HG03066 (cell line): Measurements from ENCODE around the gene COQ8B.

Experiments
- ATAC-seq: cut with Tn5 transposase; IDR thresholded peaks from one replicate; pipeline ENCODE4 v1.9.1; 2021; ENCODE audit warnings: low read depth; ENCODE audit not compliant: unreplicated experiment

Gene COQ8B

DNA sequence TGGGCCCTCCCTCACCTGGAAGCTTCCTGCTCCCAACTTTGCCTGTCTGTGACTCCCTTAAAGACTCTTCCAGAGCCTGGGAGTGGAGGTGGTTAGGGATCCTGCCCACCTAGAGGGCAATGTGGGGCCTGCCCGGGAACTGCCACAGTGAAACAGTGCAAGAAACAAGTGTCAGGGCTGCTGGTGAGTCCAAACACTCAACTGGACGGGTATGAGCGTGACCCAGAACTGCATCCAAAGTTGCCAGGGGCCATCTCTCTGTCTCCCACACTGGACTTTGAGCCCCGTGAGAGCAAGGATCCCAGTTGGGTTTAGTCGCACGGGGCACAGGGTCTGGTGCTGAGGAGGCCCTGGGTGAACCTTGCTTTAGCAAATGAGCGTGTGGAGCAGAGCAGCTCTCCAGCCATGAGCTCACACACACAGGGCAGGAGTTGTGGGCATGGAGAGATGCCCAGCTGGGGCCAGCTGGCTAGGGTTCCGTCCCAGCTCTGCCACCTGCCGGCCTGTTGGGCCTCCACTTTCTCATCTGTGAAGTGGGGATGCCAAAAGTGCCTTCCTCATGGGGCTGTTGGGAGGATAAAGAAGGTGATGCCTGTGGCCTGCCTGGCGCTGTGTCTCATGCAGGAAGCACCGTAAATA is 23.4 kb downstream of the COQ8B start:
- no peak for ATAC-seq

DNA sequence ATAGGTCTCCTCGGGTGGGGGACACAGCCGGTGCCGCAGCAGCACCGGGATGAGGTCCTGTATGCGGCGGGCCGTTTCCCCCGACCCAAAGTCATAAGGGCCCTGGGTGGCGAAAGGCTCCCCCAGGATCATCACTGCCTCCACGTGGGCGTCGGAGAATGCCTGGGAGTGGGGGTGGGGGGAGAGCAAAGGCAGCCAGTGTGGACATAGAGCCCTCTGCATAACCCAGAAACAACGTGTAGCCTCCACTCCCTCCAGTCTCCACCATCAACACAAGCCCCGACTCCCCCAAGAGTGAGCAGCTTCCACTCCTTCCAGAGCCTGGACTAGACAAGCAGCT is 24.5 kb downstream of the COQ8B start:
- ATAC-seq = no peak

DNA sequence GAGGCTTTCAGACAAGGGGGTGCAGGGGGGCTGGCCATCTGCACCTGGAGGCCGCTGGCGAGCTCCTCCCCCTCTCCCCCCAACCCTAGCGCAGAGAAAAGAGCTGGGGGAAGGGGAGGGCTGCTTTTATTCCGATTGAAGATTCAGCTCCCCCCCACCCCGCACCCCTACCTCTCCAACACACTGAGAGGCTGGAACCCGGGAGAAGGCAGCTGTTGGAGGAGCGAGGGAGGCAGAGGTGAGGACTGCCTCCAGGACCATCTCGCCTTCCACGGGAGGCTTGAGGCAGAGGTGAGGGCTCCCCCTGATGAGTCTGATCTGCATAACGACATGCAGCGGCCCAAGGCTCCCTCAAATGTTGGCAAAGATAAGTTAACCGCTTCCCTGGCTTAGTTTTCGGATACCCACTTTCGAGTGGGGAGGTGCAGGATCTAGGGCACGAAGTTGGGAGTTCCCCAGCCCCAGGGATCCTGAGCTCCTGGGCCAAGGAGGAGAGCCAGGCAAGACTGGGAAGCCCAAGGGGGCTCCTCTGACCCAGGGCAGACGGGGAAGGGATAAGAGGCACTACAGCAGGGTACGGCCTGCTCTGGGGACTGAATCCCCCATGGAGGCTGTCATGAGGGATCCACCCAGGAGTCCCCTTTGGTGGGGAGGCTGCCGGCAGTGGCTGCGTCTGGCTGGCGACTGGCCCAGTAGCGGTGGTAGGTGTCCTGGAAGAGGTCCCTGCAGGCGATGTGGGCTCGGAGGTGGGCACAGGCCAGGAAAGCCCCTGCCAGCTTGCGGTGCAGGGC is 25.1 kb downstream of the COQ8B start:
- no peak for ATAC-seq

DNA sequence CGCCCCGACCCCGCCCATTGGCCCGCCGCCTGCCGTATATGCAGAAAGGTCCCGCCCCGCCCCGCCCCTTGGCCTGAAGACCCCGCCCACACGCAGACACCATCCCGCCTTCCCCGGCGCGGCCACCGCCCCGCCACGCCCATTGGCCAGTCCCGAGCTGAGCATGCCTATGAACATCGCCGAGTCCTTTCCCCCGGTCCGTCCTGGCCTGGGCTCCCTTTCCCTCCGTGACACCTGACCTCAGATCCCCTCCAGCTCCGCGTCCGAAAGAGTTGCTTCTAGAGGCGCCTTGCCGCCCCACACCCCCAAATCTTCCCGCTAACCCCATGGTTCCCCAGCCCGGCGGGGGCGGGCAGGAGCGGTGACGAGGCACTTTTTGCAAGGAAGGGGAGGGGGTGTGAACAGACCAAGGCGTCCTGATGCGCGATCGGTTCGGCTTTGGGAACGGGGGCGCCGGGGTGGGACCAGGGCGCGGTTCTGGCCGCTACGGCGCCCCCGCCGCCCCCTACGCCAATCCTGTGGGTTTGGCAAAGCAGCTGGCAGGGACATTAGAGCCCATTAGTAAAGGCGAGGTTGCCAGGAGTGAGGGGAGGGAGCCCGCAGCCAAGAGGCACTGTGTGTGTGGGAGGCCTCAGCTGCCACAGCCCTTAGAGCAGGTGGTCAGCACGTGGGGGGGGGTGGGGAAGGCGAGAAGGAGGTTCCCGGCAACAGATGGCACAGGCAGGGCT is 25.8 kb downstream of the COQ8B start:
- ATAC-seq = peak; percentile 58

DNA sequence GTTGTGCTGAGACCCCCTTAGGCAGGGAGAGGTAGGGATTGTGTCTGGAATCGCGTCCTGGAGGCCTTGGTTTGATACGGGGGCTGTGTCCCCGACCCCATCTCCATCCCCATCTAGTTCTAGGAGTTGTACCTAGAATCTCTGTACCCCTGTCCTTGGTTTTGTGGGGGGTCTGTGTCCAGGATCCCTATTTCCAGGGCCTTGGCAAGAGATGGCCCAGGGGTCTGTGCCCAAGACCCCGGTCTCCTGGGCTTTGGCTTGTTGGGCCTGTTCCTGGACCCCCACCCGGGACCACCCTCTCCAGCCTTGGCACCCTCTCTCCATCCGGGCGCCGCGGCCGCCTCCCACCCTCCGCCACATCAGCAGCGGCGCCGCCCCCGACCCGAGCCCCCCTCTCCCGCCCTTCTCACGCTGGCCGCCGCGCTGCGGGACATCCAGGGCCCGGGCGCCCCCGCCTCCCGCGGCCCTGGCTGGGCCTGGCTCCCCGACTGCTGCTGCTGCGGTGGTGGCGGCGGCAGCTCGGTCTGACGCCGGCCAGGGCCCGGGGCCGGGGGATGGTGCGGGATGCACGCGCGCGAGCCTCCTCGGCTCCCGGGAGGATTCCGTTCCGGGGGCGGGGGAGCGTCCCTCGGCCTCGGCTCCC is 26.5 kb downstream of the COQ8B start, which contains the start of gene NUMBL:
Gene NUMBL, minus strand, starts transcription at position 602 of the 643 bp plus-strand sequence. Its CDS starts 168 bp downstream, at position 434.
- ATAC-seq = no peak

DNA sequence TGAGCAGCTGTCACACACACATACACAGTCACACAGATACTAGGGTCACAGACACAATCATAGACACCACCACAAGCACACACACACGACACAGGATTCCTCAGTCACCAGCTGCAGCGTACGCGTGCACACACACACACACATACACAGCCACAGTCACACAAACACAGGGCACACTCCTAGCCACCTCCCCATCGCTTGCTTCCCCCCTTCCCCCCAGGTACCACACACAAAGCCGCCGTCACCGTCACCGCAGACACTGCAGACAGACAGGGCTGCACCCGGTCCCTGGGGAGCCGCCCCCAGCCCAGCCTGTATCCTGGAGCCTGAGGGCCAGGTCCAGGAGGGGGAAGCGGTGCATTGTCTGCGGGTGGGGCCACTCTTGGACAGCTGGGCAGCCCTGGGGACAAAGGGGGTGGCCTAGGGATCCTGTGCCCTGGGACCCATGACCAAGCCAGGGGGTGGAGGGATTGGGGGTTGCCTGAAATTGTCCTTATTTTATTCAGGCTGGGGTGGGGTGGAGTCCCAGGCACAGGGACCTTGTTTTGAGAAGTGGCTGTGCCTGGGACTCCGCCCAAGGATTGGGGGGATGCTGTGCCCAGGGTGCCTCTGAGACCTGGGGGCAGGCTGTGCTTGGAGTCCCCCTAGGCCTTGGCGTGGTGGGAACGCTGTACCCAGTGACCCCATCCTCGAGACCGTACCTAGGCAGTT is 27.2 kb downstream of the COQ8B start:
- ATAC-seq = no peak

DNA sequence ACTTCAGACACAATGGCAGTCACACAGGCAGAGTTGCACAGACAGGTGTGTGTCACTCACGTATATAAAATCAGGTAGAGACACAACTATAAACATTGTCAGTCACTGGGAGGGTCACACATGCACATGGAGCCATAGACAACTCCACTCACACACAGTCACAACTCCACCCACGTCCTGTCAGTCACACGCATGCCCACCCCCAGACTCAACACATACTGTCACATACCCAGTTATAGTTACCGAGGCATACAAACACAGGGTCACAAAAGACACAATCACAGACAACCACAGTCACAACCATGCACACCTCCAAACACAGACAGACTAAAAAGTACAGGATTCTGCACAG is 27.7 kb downstream of the COQ8B start:
- ATAC-seq = no peak

DNA sequence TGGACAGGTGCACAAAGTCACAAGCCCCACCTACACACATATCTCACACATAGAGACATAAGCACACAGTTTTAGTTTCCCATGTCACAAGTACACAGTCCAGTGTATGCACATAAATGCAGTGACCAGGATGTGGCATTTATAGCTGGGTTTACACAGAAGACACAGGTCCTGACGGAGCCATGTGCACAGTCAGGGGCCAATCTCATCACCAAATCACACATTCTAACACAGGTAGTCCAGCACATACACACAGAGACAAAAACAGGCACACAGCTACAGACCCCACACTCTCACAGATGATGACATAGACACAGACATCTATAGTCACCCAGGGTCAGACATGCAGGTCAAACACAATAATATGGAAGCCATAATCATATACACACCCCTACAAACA is 28.4 kb downstream of the COQ8B start:
- no peak for ATAC-seq

DNA sequence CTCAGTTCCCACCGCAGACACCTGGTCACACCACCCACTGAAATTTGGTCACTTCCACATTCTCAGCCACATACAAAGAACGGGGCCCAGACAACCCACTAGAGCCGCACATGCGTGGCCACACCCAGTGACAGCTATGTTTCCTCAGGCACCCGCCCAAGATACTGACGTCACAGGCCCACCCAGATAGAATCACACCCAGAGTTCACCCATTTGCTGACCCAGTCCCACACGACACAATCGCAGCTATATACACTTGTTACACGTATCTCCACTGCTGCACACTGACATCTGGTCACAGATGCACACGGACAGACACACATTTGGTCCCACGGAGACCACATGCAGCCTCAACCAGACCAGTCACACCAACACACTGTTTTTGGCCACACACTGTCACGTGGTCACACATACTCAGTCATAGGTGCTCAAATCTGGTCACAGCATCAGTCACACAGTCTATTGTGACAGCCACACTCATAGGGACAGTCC is 29.1 kb downstream of the COQ8B start:
- no peak for ATAC-seq

DNA sequence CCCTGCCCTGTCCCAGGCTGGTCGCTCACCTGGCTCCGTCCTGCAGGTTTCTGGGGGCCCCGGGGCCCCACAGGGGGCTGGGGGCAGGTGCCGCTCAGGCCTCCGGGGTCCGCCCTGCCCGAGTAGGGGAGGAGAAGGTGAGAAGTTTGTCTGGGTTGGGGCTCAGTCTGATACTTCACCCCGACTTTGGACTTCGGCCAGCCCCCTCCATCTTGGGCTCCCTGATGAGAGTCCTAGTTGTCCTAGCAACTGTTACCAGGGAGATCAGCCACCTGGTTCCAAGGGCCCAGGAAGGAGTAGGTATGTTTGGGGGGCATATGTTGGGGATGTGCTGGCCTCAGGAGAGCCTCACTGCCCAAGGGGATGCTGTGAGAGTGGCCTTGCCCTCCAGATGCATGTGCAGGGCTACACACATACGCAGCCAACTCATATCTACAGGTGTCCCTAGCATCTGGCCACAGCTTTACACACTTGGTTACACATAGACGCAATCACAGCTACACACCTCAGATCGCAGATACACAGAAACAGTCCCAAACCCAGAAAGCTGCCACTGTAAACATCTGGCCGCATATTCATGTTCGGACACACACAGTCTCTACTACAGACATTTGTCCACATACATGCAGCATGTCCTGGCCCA is 29.7 kb downstream of the COQ8B start:
- no peak for ATAC-seq

DNA sequence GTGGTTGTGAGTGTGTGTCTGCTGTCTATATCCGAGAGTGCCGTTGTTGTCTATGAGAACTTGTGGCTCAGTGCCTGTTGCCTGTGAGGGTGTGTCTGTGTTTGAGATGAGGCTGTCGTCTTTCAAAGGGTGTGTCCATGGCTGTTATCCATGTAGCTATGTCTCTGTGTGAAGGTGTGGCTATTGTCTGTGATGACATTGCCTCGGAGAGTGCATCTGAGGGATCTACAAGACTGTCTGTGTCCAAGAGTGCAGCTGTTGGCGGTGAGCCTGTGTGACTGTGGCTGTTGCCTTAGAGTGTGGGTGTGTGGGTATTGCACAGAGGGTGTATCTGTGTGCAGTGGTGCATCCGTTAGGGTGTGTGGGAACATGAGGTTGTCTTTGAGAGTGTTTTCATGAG is 31.1 kb downstream of the COQ8B start:
- ATAC-seq = no peak

DNA sequence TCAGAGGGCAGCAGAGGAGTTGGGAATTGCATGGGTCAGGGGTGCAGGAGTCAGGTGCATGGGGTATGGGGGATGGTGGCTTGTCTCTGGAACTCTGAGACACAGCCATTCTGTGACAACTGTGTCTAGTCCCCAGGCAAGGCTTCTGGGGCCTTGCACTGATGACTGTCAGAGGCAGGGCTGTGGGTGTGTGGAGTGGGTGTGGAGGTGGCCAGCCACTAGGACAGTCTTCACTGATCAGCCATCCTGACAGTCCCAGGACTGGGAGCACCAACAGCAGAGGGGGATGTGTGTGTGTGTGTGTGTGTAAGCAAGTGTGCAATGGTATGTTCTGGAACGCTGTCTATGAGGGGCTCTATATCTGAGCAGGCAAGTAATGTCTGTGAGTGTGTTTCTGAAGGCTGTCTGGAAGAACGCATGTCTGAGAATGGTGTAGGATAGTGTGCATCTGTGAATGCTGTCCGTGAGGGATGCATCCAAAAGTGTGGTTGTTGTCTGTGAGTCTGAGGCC is 31.6 kb downstream of the COQ8B start:
- no peak for ATAC-seq

DNA sequence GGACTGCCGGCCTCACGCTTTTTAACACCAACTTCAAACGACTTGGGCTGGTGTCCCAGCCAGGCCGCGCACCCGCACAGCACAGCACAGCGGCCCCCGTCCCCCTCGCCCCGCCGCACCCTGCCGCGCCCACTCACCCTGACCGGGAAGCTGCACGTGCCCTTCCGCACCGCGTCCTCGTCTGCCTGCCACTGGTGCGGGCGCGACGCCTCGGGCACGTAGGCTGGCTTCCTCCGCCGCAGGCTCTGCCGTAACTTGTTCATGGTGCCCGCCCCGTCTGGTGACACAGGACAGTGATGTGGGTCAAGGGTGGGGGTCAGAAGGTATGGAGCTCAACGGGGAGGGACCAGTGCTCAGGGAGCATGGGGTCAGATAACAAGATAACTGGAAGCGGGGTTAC is 32.4 kb downstream of the COQ8B start:
- ATAC-seq = no peak

DNA sequence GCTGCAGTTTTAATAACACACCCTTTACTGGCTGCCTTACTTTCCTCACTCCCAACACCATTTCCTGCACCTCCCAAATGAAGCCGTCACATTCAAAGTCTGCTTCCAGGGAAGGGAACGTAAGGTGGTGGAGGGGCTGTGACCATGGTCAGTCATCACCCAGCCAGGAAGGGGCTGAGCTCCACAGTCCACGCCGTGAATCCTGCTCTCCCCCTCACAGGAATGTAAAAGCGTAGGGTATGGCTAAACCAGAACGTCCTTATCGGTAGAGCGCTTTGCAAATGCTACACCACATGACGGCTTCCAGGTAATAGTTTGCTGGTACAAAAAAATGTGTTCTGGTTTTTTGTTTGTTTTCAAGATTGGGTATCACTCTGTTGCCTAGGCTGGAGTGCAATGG is 33.2 kb downstream of the COQ8B start:
- ATAC-seq = no peak

DNA sequence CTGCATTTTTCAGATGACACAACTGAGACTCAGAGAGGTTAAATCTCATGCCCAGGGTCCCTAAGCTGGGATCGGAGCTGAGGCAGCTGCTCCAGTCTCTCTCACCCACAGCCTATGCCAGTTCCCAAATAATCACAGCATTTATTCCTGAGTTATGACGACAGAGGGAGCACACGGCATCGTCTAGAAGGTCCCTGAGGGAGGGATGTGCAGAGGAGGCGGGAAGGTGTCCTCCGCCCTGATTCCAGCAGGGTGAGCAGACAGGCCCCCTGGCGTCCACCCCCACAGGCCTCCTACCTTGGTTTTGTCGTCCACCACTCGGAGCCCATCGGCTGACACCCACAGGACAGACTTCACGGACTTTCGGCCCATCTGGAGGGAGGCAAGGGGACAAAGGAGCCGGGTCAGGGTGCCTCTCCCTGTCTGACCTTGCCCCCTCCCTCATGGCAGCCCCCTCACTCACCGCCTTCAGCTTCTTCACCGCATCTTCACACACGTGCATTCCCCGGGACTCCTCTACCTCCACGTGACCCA is 34.2 kb downstream of the COQ8B start:
- ATAC-seq = no peak

DNA sequence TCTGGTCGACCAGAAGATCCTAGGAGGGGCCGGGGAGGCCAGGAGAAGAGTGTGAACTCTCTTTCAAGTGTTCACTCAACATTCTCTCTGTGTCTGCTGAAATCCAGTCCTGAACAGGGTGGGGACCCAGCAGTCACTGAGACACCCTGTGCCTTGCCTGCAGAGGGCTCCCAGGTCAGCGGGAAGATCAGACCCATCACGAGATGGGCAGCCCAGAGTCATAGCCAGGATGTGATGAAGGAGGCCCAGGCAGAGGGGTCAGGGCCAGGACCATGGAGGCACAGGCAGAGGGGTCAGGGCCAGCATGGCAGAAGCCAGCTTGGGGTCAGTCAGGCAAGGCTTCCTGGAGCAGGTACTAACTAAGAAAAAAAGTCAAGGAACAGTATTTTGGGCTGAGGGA is 35.6 kb downstream of the COQ8B start:
- ATAC-seq = no peak

DNA sequence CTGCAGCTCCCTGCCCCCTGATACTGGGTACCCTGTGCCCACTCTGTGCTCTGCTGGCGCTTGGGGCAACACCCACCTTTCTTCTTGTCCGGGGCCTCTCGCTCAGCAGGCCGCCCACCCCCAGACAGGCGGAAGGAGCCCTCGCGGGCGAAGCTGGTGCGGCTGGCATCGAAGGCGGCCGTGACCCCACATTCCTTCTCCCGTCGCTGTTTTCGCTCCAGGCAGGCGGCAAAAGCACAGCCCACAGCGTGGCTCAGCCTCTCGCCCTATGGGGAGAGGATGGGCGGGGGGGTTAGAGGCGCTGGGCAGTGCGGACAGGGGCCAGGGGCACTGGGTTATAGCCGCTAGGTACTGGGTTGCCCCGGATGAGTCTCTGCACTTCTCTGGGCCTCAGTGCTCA is 39.5 kb downstream of the COQ8B start:
- ATAC-seq = no peak

DNA sequence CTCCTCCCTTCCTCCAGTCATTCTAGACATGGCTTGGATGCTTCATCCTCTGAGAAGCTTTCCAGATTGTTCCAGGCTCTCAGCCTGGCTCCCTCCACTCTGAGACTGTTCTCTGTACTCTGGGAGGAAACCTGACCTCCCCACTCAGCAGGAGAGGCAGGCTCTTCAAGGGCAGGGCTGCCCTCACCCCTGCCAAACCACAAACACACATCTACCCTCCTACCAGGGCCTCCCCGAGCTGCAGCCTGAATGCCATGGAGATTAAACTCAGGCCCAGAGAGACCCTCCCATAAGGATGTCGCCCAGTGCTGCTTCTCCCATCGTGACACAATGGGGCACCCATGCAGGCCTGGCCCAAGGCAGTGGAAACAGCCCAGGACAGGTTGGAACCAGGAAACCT is 42.4 kb downstream of the COQ8B start:
- no peak for ATAC-seq

DNA sequence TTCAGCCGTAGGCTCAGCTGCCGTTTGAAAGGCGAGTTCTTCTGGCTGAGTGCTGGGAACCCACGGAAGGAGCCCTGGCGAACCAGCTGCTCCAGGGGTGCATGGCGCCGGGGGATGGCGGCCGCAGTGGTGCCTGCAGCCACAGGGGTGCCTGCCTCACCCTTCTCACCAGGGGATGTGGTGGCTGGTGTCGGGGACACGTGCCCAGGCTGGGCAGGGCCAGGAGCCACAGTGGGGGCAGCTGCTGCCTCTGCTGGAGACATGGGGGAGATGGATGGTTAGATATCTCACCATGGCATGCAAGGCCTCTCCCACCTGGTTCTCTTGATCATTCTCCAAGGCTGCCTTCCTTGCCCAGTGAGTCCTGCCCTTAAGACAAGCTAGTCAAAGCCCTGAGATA is 43.3 kb downstream of the COQ8B start:
- no peak for ATAC-seq
